MM.1S (cell line): Measurements from ENCODE around the gene CYB5R3.

Experiments used
- EZH2 ChIP-seq: fragments of 300-600 bp; sonication (generic); optimal IDR thresholded peaks from 2 replicates; pipeline ENCODE3; 2017; ENCODE audit warnings: low read depth, mild to moderate bottlenecking, antibody characterized with exemption, low read length, mixed read lengths
- EZH2phosphoT487 ChIP-seq: fragments of 300-600 bp; sonication (generic); IDR thresholded peaks from 2 replicates; pipeline ENCODE4 v1.6.1; 2018; ENCODE audit warnings: antibody characterized with exemption, low read length
- TF ChIP-seq, protein P1 (sequence below): fragments of 300-600 bp; sonication (generic); IDR thresholded peaks from 2 replicates; pipeline ENCODE4 v1.5.1; 2016; ENCODE audit warnings: antibody characterized with exemption, low read length, mixed read lengths

DNA sequence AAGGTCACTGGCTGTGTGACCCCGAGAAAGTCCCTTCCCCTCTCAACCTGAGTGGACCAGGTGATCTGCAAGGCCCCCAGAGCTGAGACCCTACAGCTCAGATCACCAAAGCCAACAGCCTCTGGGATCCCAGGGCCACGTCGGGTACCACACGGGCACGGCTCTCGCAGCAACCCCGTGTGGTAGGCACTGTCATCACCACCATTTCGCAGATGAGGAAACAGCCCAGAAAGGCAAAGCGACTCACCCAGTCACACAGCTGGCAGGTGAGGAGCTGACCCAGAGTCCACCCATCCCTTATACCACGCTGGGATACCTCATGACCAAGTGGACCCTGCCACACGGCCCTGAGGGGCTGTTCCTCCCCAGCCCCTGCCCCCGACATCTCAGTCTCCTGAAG, 11.6 kb downstream of the CYB5R3 start:
- TF ChIP-seq, protein P1, sequence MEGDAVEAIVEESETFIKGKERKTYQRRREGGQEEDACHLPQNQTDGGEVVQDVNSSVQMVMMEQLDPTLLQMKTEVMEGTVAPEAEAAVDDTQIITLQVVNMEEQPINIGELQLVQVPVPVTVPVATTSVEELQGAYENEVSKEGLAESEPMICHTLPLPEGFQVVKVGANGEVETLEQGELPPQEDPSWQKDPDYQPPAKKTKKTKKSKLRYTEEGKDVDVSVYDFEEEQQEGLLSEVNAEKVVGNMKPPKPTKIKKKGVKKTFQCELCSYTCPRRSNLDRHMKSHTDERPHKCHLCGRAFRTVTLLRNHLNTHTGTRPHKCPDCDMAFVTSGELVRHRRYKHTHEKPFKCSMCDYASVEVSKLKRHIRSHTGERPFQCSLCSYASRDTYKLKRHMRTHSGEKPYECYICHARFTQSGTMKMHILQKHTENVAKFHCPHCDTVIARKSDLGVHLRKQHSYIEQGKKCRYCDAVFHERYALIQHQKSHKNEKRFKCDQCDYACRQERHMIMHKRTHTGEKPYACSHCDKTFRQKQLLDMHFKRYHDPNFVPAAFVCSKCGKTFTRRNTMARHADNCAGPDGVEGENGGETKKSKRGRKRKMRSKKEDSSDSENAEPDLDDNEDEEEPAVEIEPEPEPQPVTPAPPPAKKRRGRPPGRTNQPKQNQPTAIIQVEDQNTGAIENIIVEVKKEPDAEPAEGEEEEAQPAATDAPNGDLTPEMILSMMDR = no peak
- TF ChIP-seq EZH2 (no peak), EZH2phosphoT487 (no peak)
